Brain microvascular endothelial cell (primary cell): ENCODE results near the gene CCDC88B.
"Not testable (repeated sequence)": the region's sequence is repeated elsewhere in the genome, so short reads cannot be mapped to it uniquely, and the experiment has no call there.

Experiments used
- DNase-seq: peaks from one replicate; pipeline ENCODE4 v3.0.0-alpha.2; 2020
- H3K27ac ChIP-seq: fragments of 250-450 bp; sonication (Bioruptor Pico); 2 replicates; pipeline ENCODE4 v1.5.1; 2020; ENCODE audit warnings: mild to moderate bottlenecking, moderate library complexity
- H3K27me3 ChIP-seq: fragments of 250-450 bp; sonication (Bioruptor Pico); replicated peaks from 2 replicates; pipeline ENCODE4 v1.5.1; 2020; ENCODE audit warnings: mild to moderate bottlenecking
- H3K36me3 ChIP-seq: fragments of 250-450 bp; sonication (Bioruptor Pico); replicated peaks from 2 replicates; pipeline ENCODE4 v1.5.1; 2020; ENCODE audit warnings: mild to moderate bottlenecking
- H3K4me3 ChIP-seq: 2 replicates; pipeline ENCODE4 v1.5.1; 2011; ENCODE audit warnings: low read depth, mild to moderate bottlenecking, control low read depth, low read length, moderate library complexity
- CTCF ChIP-seq: IDR thresholded peaks from 2 replicates; pipeline ENCODE4 v1.5.1; 2011; ENCODE audit warnings: low read depth, mild to moderate bottlenecking, moderate library complexity, low read length, control low read depth, inconsistent platforms; ENCODE audit errors: missing control alignments
- in situ Hi-C: cut with HindIII; loops from 2 replicates; pipeline ENCODE4 v1.10.0; 2017; ENCODE audit warnings: low sequenced_read_pairs, low pct_ligation_motif_present

The CCDC88B gene

GRCh38 chr11:64312947-64313346 is 27.1 kb upstream of the CCDC88B start:
- H3K27ac ChIP-seq, result no peak overlapping the region
- in situ Hi-C loops, result no loop called here
- no peak overlapping the region for H3K4me3 ChIP-seq
- peaks cover 14% of the 10 kb centered on the region for H3K36me3 ChIP-seq
- no peak for TF ChIP-seq CTCF
- DNase-seq, result no peak
- no peaks in the 10 kb centered on the region for H3K27me3 ChIP-seq

GRCh38 chr11:64313491-64314145 is 26.4 kb upstream of the CCDC88B start:
- no peak for TF ChIP-seq CTCF
- in situ Hi-C loops, result no loop called here
- Histone ChIP-seq H3K27me3 (no peaks in the 10 kb centered on the region), H3K4me3 (no peak overlapping the region), H3K36me3 (peaks cover 14% of the 10 kb centered on the region), H3K27ac (no peak overlapping the region)
- DNase-seq, result no peak

GRCh38 chr11:64314146-64314804 is 25.7 kb upstream of the CCDC88B start:
- DNase-seq, result no peak
- in situ Hi-C loops, result no loop called here
- H3K36me3 ChIP-seq, result peaks cover 14% of the 10 kb centered on the region
- H3K27ac ChIP-seq, result no peak overlapping the region
- peak; percentile 45 for TF ChIP-seq CTCF
- H3K4me3 ChIP-seq, result no peak overlapping the region
- H3K27me3 ChIP-seq, result no peaks in the 10 kb centered on the region

GRCh38 chr11:64314805-64315561 is 25.0 kb upstream of the CCDC88B start:
- in situ Hi-C loops, result no loop called here
- Histone ChIP-seq H3K4me3 (no peak overlapping the region), H3K27ac (no peak overlapping the region), H3K27me3 (no peaks in the 10 kb centered on the region), H3K36me3 (peaks cover 14% of the 10 kb centered on the region)
- DNase-seq, result no peak
- TF ChIP-seq CTCF, result no peak

GRCh38 chr11:64315667-64316526 is 24.1 kb upstream of the CCDC88B start:
- H3K36me3 ChIP-seq, result peaks cover 20% of the 10 kb centered on the region
- H3K27me3 ChIP-seq, DNase-seq, in situ Hi-C loops, H3K27ac ChIP-seq: not testable (repeated sequence)
- peak overlapping the region; percentile 3 for H3K4me3 ChIP-seq
